K562 (cell line): Measurements from ENCODE around the gene PCDH8. TPM values are rescaled to one million over a fixed set of nuclear protein-coding genes. Genes with fewer than 3 reads are reported as not detected.

Experiments used
- ATAC-seq: fragments of 200-7000 bp; cut with Tn5 transposase; 3 replicates; pipeline ENCODE4 v1.9.1; 2020; ENCODE audit warnings: moderate library complexity
- BruUV-seq: library from RNA; stranded (reverse); fragments of 400-500 nt; replicated peaks from 2 replicates; lab custom pipeline; 2021; lab: Mats Ljungman, UMichigan
- CTCF ChIA-PET: fragments of 300-600 bp; formaldehyde crosslinking; extraction: SDS; loops from one replicate; lab custom pipeline; 2021; ENCODE audit warnings: low intra/inter-chr PET ratio; lab: Yijun Ruan, JAX
- POLR2A ChIA-PET: fragments of 300-600, 350-650 bp; sonication (Branson Sonifier 250); formaldehyde crosslinking; extraction: SDS; loops from one replicate; lab custom pipeline; 2021; ENCODE audit warnings: antibody characterized with exemption, inconsistent platforms; lab: Yijun Ruan, JAX
- DNase-seq, 4 experiments: peaks; one replicate each; pipeline versions ENCODE4 v3.0.0 to v3.0.0-alpha.2; 2011 to 2018; ENCODE audit warnings: low spot score in 3 of 4, mixed read lengths in 3 of 4; ENCODE audit errors: extremely low read depth in 1 of 4
- FAIRE-seq: peaks from 2 replicates; lab custom pipeline; 2011; peaks lifted over from hg19 to GRCh38; lab: Jason Lieb, UNC
- H2AFZ ChIP-seq: 2 replicates; pipeline ENCODE4 v1.6.0; 2011; ENCODE audit warnings: low read depth, low read length, control low read depth, inconsistent platforms
- H3K27ac ChIP-seq: fragments of 200-600 bp; 3 replicates; pipeline ENCODE4 v1.8.0; 2011; ENCODE audit warnings: low read depth, mild to moderate bottlenecking, control low read depth, inconsistent platforms, low read length, moderate library complexity, mixed read lengths; ENCODE audit errors: extremely low read depth
- H3K27me3 ChIP-seq, 2 experiments: fragments of 300-600 bp in 1 of 2; 2 replicates in 1 of 2; 3 replicates in 1 of 2; pipeline versions ENCODE4 v1.6.0 to v1.8.0; 2011; ENCODE audit warnings: inconsistent platforms in 2 of 2, low read length in 2 of 2, mild to moderate bottlenecking in 1 of 2, mixed read lengths in 1 of 2, moderate library complexity in 1 of 2; ENCODE audit not compliant: control insufficient read depth in 2 of 2, insufficient read depth in 2 of 2
- H3K36me3 ChIP-seq: fragments of 300-600 bp; 3 replicates; pipeline ENCODE4 v1.8.0; 2011; ENCODE audit warnings: mild to moderate bottlenecking, low read length, inconsistent platforms; ENCODE audit not compliant: control insufficient read depth, insufficient read depth
- H3K4me1 ChIP-seq, 2 experiments: fragments of 200-600 bp in 1 of 2; replicated peaks in 1 of 2; 2 replicates in 1 of 2; 3 replicates in 1 of 2; pipeline versions ENCODE4 v1.5.1 to v1.8.0; 2011; ENCODE audit warnings: inconsistent platforms in 2 of 2, low read length in 2 of 2, mild to moderate bottlenecking in 1 of 2, mixed read lengths in 1 of 2, moderate library complexity in 1 of 2; ENCODE audit not compliant: control insufficient read depth in 2 of 2, insufficient read depth in 2 of 2
- H3K4me2 ChIP-seq: 2 replicates; pipeline ENCODE4 v1.6.1; 2011; ENCODE audit warnings: low read length, control low read depth, inconsistent platforms, mixed read lengths; ENCODE audit not compliant: insufficient read depth
- H3K4me3 ChIP-seq: fragments of 200-600 bp; sonication (generic), shearing (Covaris generic); 2 replicates; pipeline ENCODE4 v1.5.1; 2016; ENCODE audit warnings: control low read depth, inconsistent platforms
- H3K79me2 ChIP-seq: fragments of 200-600 bp; 3 replicates; pipeline ENCODE4 v1.8.0; 2011; ENCODE audit warnings: low read length, inconsistent platforms; ENCODE audit not compliant: control insufficient read depth, insufficient read depth
- H3K9ac ChIP-seq, 2 experiments: 2 replicates each; pipeline versions ENCODE4 v1.6.0 to v1.6.1; 2011; ENCODE audit warnings: low read depth in 2 of 2, low read length in 2 of 2, control low read depth in 1 of 2, inconsistent platforms in 1 of 2, mild to moderate bottlenecking in 1 of 2, mixed read lengths in 1 of 2; ENCODE audit not compliant: insufficient read depth in 1 of 2
- H3K9me1 ChIP-seq: one replicate; pipeline ENCODE4 v1.6.0; 2011; ENCODE audit warnings: inconsistent platforms, mild to moderate bottlenecking, low read length, moderate library complexity; ENCODE audit not compliant: control insufficient read depth, insufficient read depth
- H3K9me3 ChIP-seq: replicated peaks from 2 replicates; pipeline ENCODE4 v1.5.1; 2011; ENCODE audit warnings: low read depth, low read length, inconsistent platforms; ENCODE audit not compliant: control insufficient read depth, insufficient read depth
- H4K20me1 ChIP-seq: replicated peaks from 2 replicates; pipeline ENCODE4 v1.6.1; 2011; ENCODE audit warnings: low read length, inconsistent platforms, mixed read lengths; ENCODE audit not compliant: control insufficient read depth, insufficient read depth
- ATF6 ChIP-seq: sonication (generic); formaldehyde crosslinking; IDR thresholded peaks from 2 replicates; pipeline ENCODE4 v1.4.0; 2020; ENCODE audit warnings: mild to moderate bottlenecking, missing genetic modification reagents
- ELF2 ChIP-seq: fragments of 250-450 bp; sonication (Bioruptor Pico); IDR thresholded peaks from 2 replicates; pipeline ENCODE4 v1.5.0; 2021; ENCODE audit warnings: mild to moderate bottlenecking
- KLF10 ChIP-seq: fragments of 250-450 bp; sonication (Bioruptor Pico); IDR thresholded peaks from 2 replicates; pipeline ENCODE4 v1.6.1; 2021; ENCODE audit warnings: matching md5 sums
- MAFG ChIP-seq: fragments of 450-650 bp; conservative IDR thresholded peaks from 2 replicates; pipeline ENCODE4 v1.6.1; 2016; ENCODE audit warnings: missing genetic modification characterization, missing compliant biosample characterization
- MTA1 ChIP-seq: fragments of 450-650 bp; IDR thresholded peaks from 2 replicates; pipeline ENCODE4 v1.6.1; 2017; ENCODE audit warnings: borderline replicate concordance
- NFE2 ChIP-seq: IDR thresholded peaks from 2 replicates; pipeline ENCODE4 v1.6.1; 2014; ENCODE audit warnings: antibody characterized with exemption, low read depth
- PREB ChIP-seq: sonication (generic); formaldehyde crosslinking; IDR thresholded peaks from 2 replicates; pipeline ENCODE4 v1.8.1; 2023; ENCODE audit warnings: mild to moderate bottlenecking, missing genetic modification reagents
- SNIP1 ChIP-seq: fragments of 450-650 bp; IDR thresholded peaks from 2 replicates; pipeline ENCODE4 v1.7.1; 2017; ENCODE audit warnings: low read depth, mild to moderate bottlenecking
- ZNF354B ChIP-seq: fragments of 250-450 bp; sonication (Bioruptor Pico); IDR thresholded peaks from 2 replicates; pipeline ENCODE4 v1.4.0; 2020
- WGBS: fragments of 100-300 bp; shearing (Covaris generic); methylation state at CpG from one replicate; pipeline ENCODE4 v1.1.6; 2016; ENCODE audit warnings: low coverage, mixed read lengths; ENCODE audit not compliant: insufficient coverage; ENCODE audit errors: missing lambda C conversion rate; 5-methylcytosine and 5-hydroxymethylcytosine counted together
- in situ Hi-C: fragments of 300-500 bp; cut with MboI; formaldehyde crosslinking; loops from 4 replicates; pipeline ENCODE4 v1.15.0; 2018; ENCODE audit warnings: inconsistent platforms, mixed read lengths
- intact Hi-C: fragments of 100-400 bp; cut with micrococcal nuclease; formaldehyde crosslinking; loops from 2 replicates; pipeline ENCODE4 v1.14.2; 2022
- polyA plus RNA-seq, 8 experiments: library from polyadenylated mRNA; depleted of rRNA in 4 of 8; stranded (reverse) in 5 of 8; unstranded in 3 of 8; fragments of >200 nt; fragmentation: Nextera tagmentation in 2 of 8; fragmentation: Illumina TruSeq in 1 of 8; extraction: Ambion mirVana in 2 of 8; extraction: Trizol in 1 of 8; gene quantifications; 2 replicates each; pipeline versions ENCODE4 v1.2.1 to v1.2.3, GENCODE V29; 2011 to 2014; ENCODE audit warnings: inconsistent platforms in 1 of 8, missing spikeins in 1 of 8
- total RNA-seq, 7 experiments: library from RNA; depleted of rRNA in 6 of 7; stranded (reverse); fragments of >200 nt in 6 of 7; fragmentation: Illumina TruSeq in 2 of 7; extraction: Trizol in 2 of 7; gene quantifications; 2 replicates each; pipeline versions ENCODE4 v1.2.1 to v1.2.3, GENCODE V29; 2011 to 2021; ENCODE audit warnings: low replicate concordance in 1 of 7
- TF ChIP-seq, protein P1 (sequence below): sonication (generic); formaldehyde crosslinking; IDR thresholded peaks from 2 replicates; pipeline ENCODE4 v1.8.0; 2022; ENCODE audit warnings: mild to moderate bottlenecking, missing genetic modification reagents

PCDH8 gene
- total and polyA plus RNA-seq, 9 of the 15 experiments (the other 6 are each of a cell fraction or from before 2014, with no cell fraction given), result not detected

- H3K4me1 ChIP-seq, result no peaks in the 10 kb centered on the region
- H3K79me2 ChIP-seq, result no peaks in the 10 kb centered on the region
- H4K20me1 ChIP-seq, result no peaks in the 10 kb centered on the region
- WGBS, result 0% methylated on average over 5 of the region's 5 CpGs
- POLR2A ChIA-PET, result no interaction called here
- no peaks in the 10 kb centered on the region for H3K9me3 ChIP-seq
- intact Hi-C loops (no loop called here), in situ Hi-C loops (no loop called here)
- ATAC-seq, result no peak
- no peak overlapping the region for H3K9ac ChIP-seq
- no TSS peak for BruUV-seq
- CTCF ChIA-PET, result no interaction called here
- no peak overlapping the region for H2AFZ ChIP-seq
- FAIRE-seq, result no peak
- DNase-seq, result no peak
- H3K27ac ChIP-seq, result no peak overlapping the region
- TF ChIP-seq ATF6 (CRISPR knock-in tag) (no peak), KLF10 (CRISPR knock-in tag) (no peak), MAFG (tag) (peak; percentile 40; the same call in 1 of the 2 replicates), PREB (no peak), NFE2 (peak; percentile 45; the same call in 1 of the 2 replicates), ELF2 (CRISPR knock-in tag) (no peak), SNIP1 (no peak), ZNF354B (CRISPR knock-in tag) (no peak), MTA1 (no peak)
- TF ChIP-seq, protein P1, sequence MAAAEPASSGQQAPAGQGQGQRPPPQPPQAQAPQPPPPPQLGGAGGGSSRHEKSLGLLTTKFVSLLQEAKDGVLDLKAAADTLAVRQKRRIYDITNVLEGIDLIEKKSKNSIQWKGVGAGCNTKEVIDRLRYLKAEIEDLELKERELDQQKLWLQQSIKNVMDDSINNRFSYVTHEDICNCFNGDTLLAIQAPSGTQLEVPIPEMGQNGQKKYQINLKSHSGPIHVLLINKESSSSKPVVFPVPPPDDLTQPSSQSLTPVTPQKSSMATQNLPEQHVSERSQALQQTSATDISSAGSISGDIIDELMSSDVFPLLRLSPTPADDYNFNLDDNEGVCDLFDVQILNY (CRISPR knock-in tag), result no peak
- H3K4me3 ChIP-seq, result no peak overlapping the region
- H3K4me2 ChIP-seq, result no peak overlapping the region
- no peaks in the 10 kb centered on the region for H3K9me1 ChIP-seq
- H3K36me3 ChIP-seq, result no peaks in the 10 kb centered on the region
- H3K27me3 ChIP-seq, result no peaks in the 10 kb centered on the region
These were observed 36.7 kb upstream of the PCDH8 start for GRCh38 chr13:52885141-52885540.
